Progenitor cell of endocrine pancreas (in vitro differentiated cells): ENCODE measurements around the gene ATOSA. TPM values are rescaled to one million over a fixed set of nuclear protein-coding genes. Genes with fewer than 3 reads are reported as not detected.

Experiments
- DNase-seq: peaks from one replicate; pipeline ENCODE4 v3.0.0; 2021; ENCODE audit warnings: low spot score; ENCODE audit not compliant: unreplicated experiment
- H3K27ac Mint-ChIP-seq: 2 replicates; pipeline ENCODE4 v1.8.0; 2021; ENCODE audit warnings: mild to moderate bottlenecking, moderate library complexity, mixed read lengths
- H3K27me3 Mint-ChIP-seq: 2 replicates; pipeline ENCODE4 v1.8.0; 2021; ENCODE audit warnings: mixed read lengths
- H3K36me3 Mint-ChIP-seq: 2 replicates; pipeline ENCODE4 v1.8.0; 2022; ENCODE audit warnings: mixed read lengths; ENCODE audit not compliant: insufficient read depth
- H3K4me1 Mint-ChIP-seq: 2 replicates; pipeline ENCODE4 v1.8.0; 2021; ENCODE audit warnings: low read depth, mixed read lengths
- H3K4me3 Mint-ChIP-seq: 2 replicates; pipeline ENCODE4 v1.8.0; 2021; ENCODE audit warnings: low read depth, mild to moderate bottlenecking, moderate library complexity, mixed read lengths
- H3K9me3 Mint-ChIP-seq: 2 replicates; pipeline ENCODE4 v1.8.0; 2021; ENCODE audit warnings: low read depth, mixed read lengths
- total RNA-seq: library from RNA; stranded (reverse); gene quantifications from 2 replicates; pipeline ENCODE4 v1.2.1, GENCODE V29; 2021
- TF ChIP-seq, protein P1 (sequence below): fragments of 200-600 bp; sonication (generic); IDR thresholded peaks from one replicate; pipeline ENCODE4 v1.5.0; 2021; ENCODE audit warnings: antibody characterized with exemption, mild to moderate bottlenecking; ENCODE audit not compliant: unreplicated experiment

ATOSA gene
- total RNA-seq, 1 donor from 2014 or later, result 56.9 TPM

DNA sequence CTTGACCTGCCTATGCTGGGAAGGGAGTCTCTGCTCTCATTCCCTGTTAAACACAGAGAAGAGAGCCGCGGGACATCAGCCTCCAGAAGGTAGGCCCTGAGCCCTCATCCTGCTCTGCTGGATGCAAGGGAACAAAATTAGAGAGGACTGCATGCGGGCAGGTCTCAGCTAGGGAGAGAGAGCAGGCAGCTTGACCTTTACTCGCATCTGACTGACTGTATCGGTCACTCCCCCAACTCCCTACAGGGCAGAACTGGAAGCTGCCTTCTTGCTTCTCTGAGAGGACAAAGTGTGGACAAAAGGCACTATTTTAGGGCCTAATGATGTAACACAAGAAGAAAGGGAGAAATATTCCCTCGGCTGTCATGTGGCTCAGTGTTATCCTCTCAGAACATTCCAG is 38.7 kb upstream of the ATOSA start:
- no peaks in the 10 kb centered on the region for H3K36me3 Mint-ChIP-seq
- TF ChIP-seq, protein P1, sequence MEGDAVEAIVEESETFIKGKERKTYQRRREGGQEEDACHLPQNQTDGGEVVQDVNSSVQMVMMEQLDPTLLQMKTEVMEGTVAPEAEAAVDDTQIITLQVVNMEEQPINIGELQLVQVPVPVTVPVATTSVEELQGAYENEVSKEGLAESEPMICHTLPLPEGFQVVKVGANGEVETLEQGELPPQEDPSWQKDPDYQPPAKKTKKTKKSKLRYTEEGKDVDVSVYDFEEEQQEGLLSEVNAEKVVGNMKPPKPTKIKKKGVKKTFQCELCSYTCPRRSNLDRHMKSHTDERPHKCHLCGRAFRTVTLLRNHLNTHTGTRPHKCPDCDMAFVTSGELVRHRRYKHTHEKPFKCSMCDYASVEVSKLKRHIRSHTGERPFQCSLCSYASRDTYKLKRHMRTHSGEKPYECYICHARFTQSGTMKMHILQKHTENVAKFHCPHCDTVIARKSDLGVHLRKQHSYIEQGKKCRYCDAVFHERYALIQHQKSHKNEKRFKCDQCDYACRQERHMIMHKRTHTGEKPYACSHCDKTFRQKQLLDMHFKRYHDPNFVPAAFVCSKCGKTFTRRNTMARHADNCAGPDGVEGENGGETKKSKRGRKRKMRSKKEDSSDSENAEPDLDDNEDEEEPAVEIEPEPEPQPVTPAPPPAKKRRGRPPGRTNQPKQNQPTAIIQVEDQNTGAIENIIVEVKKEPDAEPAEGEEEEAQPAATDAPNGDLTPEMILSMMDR, result no peak
- H3K4me1 Mint-ChIP-seq, result peaks cover 2% of the 10 kb centered on the region
- H3K4me3 Mint-ChIP-seq, result no peak overlapping the region
- no peak overlapping the region for H3K27ac Mint-ChIP-seq
- no peaks in the 10 kb centered on the region for H3K27me3 Mint-ChIP-seq
- DNase-seq, result no peak
- no peaks in the 10 kb centered on the region for H3K9me3 Mint-ChIP-seq

DNA sequence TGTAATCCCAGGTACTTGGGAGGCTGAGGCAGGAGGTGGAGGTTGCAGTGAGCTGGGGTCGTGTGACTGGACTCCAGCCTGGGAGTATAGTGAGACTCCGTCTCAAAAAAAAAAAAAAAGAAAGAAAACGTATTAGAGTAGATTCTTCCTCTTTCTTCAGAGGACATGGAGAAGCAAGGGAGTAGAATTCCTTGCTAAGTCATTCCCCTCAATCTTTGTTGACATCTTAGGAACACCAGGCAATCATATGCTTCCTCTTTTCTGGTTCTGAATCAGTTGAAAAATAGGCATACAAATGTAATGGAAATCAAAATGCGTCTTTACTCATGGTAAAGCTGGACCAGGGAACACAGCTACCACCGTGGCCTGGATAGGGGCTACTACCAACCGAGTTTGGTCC is 38.3 kb upstream of the ATOSA start:
- TF ChIP-seq, protein P1, result no peak
- Mint-ChIP-seq H3K4me1 (peaks cover 2% of the 10 kb centered on the region), H3K27me3 (no peaks in the 10 kb centered on the region), H3K36me3 (no peaks in the 10 kb centered on the region), H3K9me3 (no peaks in the 10 kb centered on the region), H3K4me3 (no peak overlapping the region), H3K27ac (no peak overlapping the region)
- no peak for DNase-seq

DNA sequence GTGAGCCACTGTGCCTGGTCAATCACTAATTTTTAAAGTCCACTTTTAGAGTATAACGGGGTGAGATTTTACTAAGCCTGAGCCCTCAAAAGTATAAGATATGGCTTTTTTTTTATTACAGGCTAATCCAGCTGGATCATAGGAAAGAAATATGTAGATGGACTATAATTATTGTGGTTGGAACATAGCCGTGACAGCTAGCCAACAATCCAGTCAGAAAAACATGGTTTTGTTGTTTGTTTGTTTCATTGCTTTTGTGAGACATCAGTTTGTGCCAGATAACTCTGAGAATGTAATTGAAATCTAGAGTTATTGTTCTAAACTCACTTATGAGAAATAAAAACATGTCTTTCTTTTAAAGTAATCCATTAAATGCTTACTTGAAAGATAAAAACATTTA is 37.3 kb upstream of the ATOSA start:
- no peak overlapping the region for H3K27ac Mint-ChIP-seq
- H3K27me3 Mint-ChIP-seq, result no peaks in the 10 kb centered on the region
- no peaks in the 10 kb centered on the region for H3K36me3 Mint-ChIP-seq
- H3K4me1 Mint-ChIP-seq, result no peaks in the 10 kb centered on the region
- DNase-seq, result no peak
- TF ChIP-seq, protein P1, result no peak
- no peaks in the 10 kb centered on the region for H3K9me3 Mint-ChIP-seq
- H3K4me3 Mint-ChIP-seq, result no peak overlapping the region

DNA sequence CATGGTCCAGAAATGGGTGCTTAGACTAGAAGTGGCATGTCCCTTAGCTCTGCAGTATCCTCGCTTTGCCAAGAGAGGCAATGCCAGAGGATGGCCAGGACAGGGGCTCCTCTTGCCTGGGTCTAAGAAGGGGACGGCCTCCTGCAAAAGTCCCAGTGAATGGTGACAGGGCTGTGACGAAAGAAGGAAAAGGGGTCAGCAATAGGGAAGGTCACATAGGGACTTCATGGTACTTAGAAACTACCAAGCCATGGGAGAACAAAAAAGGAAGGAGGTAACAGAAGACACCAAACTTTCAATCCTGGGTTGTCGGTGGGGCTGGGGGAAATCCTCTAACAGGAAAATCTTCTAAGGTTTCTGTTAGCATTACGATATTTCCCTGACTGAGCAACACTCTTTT is 36.2 kb upstream of the ATOSA start:
- TF ChIP-seq, protein P1, result no peak
- peaks cover under 1% of the 10 kb centered on the region for H3K4me1 Mint-ChIP-seq
- H3K27me3 Mint-ChIP-seq, result no peaks in the 10 kb centered on the region
- no peak overlapping the region for H3K27ac Mint-ChIP-seq
- no peaks in the 10 kb centered on the region for H3K36me3 Mint-ChIP-seq
- H3K4me3 Mint-ChIP-seq, result no peak overlapping the region
- no peaks in the 10 kb centered on the region for H3K9me3 Mint-ChIP-seq
- no peak for DNase-seq

DNA sequence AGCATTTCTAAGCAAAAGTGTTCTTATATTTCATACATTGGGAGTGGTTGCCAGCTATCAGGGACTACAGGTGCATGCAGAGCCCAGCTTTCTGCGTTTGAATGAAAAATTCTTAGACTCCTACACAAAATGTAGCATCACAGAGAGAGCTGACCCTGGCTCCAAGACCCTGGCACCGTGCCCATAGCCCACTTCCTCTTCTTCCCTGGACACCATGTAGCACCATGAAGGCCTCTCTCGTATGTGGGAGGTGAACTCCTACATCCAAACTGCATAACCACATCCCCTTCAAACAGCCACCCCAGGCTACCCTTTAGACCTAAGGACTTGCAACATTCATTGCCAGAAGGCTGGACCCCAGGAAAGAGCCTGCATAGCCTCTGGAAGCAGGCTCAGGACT is 35.8 kb upstream of the ATOSA start:
- Mint-ChIP-seq H3K27me3 (no peaks in the 10 kb centered on the region), H3K4me3 (no peak overlapping the region), H3K9me3 (no peaks in the 10 kb centered on the region), H3K36me3 (no peaks in the 10 kb centered on the region), H3K4me1 (peaks cover 2% of the 10 kb centered on the region), H3K27ac (no peak overlapping the region)
- no peak for DNase-seq
- TF ChIP-seq, protein P1, result no peak
